Mucosa of descending colon (tissue), 3 donors: Measurements from ENCODE around the gene TP53I11. TPM values are rescaled to one million over a fixed set of nuclear protein-coding genes. Genes with fewer than 3 reads are reported as not detected.

Source experiments
- ATAC-seq: fragments of 200-7000 bp; cut with Tn5 transposase; one replicate; pipeline ENCODE4 v1.9.1; 2020; ENCODE audit warnings: mild to moderate bottlenecking, moderate library complexity
- DNase-seq, 3 donors: peaks; one replicate each; pipeline ENCODE4 v3.0.0-alpha.2; 2020
- H3K36me3 ChIP-seq: fragments of 200-600 bp; one replicate; pipeline ENCODE4 v1.8.0; 2021; ENCODE audit warnings: low read depth, mild to moderate bottlenecking
- H3K4me1 ChIP-seq: fragments of 200-600 bp; one replicate; pipeline ENCODE4 v1.8.0; 2021; ENCODE audit warnings: low read depth, mild to moderate bottlenecking
- H3K4me3 ChIP-seq: fragments of 200-600 bp; one replicate; pipeline ENCODE4 v1.8.0; 2021; ENCODE audit warnings: mild to moderate bottlenecking
- H3K9me3 ChIP-seq: fragments of 200-600 bp; one replicate; pipeline ENCODE4 v1.8.0; 2021; ENCODE audit warnings: mild to moderate bottlenecking
- CTCF ChIP-seq: fragments of 200-600 bp; IDR thresholded peaks from one replicate; pipeline ENCODE4 v1.8.0; 2022; ENCODE audit warnings: antibody characterized with exemption, mild to moderate bottlenecking
- intact Hi-C, 2 donors: fragments of 100-400 bp; cut with DNase I in 1 of 2; cut with micrococcal nuclease in 1 of 2; formaldehyde crosslinking; loops; one replicate each; pipeline versions ENCODE4 v1.11.0 to v1.11.1; 2022; cut with DNase I, micrococcal nuclease
- total RNA-seq, 3 donors: library from RNA; stranded (reverse); fragmentation: NEBNext Ultra II Directional in 2 of 3; extraction: Animal tissue kit (Norgen Biotek cat#: 25700) in 2 of 3; gene quantifications; one replicate each; pipeline versions ENCODE4 v1.2.1 to v1.2.4, GENCODE V29; 2021 to 2023
- donor health status: DM: no; HTN: no; CAD: no; lungs with moderate emphysema.
- donor health status: DM: no; HTN: no; CAD: no.
- donor health status: DM: no; HTN: yes; CAD: no.

TP53I11 gene
- total RNA-seq, 3 donors from 2014 or later = 48.4 to 95.9 (median 91.9) TPM

GRCh38 chr11:44903035-44903434 lies 47.6 kb downstream of the TP53I11 start:
- TF ChIP-seq CTCF = no peak
- H3K4me3 ChIP-seq = no peak overlapping the region
- no peaks in the 10 kb centered on the region for H3K9me3 ChIP-seq
- intact Hi-C loops = no loop called here
- no peaks in the 10 kb centered on the region for H3K36me3 ChIP-seq
- H3K4me1 ChIP-seq = peaks cover 6% of the 10 kb centered on the region
- ATAC-seq (no peak), DNase-seq (no peak)

GRCh38 chr11:44901786-44902185 lies 48.9 kb downstream of the TP53I11 start:
- no peak overlapping the region for H3K4me3 ChIP-seq
- H3K9me3 ChIP-seq = no peaks in the 10 kb centered on the region
- no peaks in the 10 kb centered on the region for H3K36me3 ChIP-seq
- TF ChIP-seq CTCF = no peak
- intact Hi-C loops = no loop called here
- ATAC-seq (no peak), DNase-seq (no peak)
- peaks cover 1% of the 10 kb centered on the region for H3K4me1 ChIP-seq

- H3K4me1 ChIP-seq = no peaks in the 10 kb centered on the region
- intact Hi-C loops = no loop called here
- TF ChIP-seq CTCF = no peak
- DNase-seq = no peak
- H3K36me3 ChIP-seq = no peaks in the 10 kb centered on the region
- no peak overlapping the region for H3K4me3 ChIP-seq
- ATAC-seq = no peak
- H3K9me3 ChIP-seq = no peaks in the 10 kb centered on the region
Observed at GRCh38 chr11:44901120-44901633, 49.5 kb downstream of the TP53I11 start.

GRCh38 chr11:44899959-44900358 lies 50.7 kb downstream of the TP53I11 start:
- peak in 1 of 3 donors; percentile 24 for DNase-seq

GRCh38 chr11:44893846-44894617 lies 56.7 kb downstream of the TP53I11 start:
- intact Hi-C loops = loop anchor here in 1 of 2 donors (5.0 kb wide), 1 partner anchor 167 kb away; the partner anchor contains the start of gene TSPAN18
- no peaks in the 10 kb centered on the region for H3K4me1 ChIP-seq
- no peak overlapping the region for H3K4me3 ChIP-seq
- peak; percentile 41 for TF ChIP-seq CTCF
- H3K9me3 ChIP-seq = no peaks in the 10 kb centered on the region
- H3K36me3 ChIP-seq = no peaks in the 10 kb centered on the region
- ATAC-seq (peak; percentile 75), DNase-seq (peak; percentile 43 to 63 (median 61))

More at GRCh38 chr11:44899959-44900358, 50.7 kb downstream of the TP53I11 start:
- intact Hi-C loops = no loop called here
- no peaks in the 10 kb centered on the region for H3K4me1 ChIP-seq
- H3K36me3 ChIP-seq = no peaks in the 10 kb centered on the region
- no peak for TF ChIP-seq CTCF
- H3K9me3 ChIP-seq = no peaks in the 10 kb centered on the region
- no peak overlapping the region for H3K4me3 ChIP-seq
- peak; percentile 75 for ATAC-seq
